ENCODE data around the gene HOXC6. TPM values are rescaled to one million over a fixed set of nuclear protein-coding genes. Genes with fewer than 3 reads are reported as not detected.

The HOXC6 gene
- polyA plus RNA-seq, 6 donors from 2014 or later = not detected

- peak overlapping the region; percentile 51 to 81 (median 76) for H3K4me3 Mint-ChIP-seq
- peak; percentile 22 to 24 for ATAC-seq (ENCODE audit: low read depth in 2 of 2)
- no peaks in the 10 kb centered on the region for H3K36me3 Mint-ChIP-seq
- H3K9me3 Mint-ChIP-seq = peaks cover 0 to 8% (median 5%) of the 10 kb centered on the region in 7 donors
- peaks cover 21 to 27% (median 26%) of the 10 kb centered on the region in 3 donors for H3K4me1 Mint-ChIP-seq
- peaks cover 79 to 96% (median 92%) of the 10 kb centered on the region in 3 donors for H3K27me3 Mint-ChIP-seq
- no peak for DNase-seq
- H3K27ac Mint-ChIP-seq = peak overlapping the region in 3 of 6 donors; percentile 76 to 95 (median 82)
Observed at GRCh38 chr12:54033980-54034784, 5.9 kb downstream of the HOXC6 start.

- ATAC-seq (ENCODE audit: low read depth in 2 of 2) = no peak
Observed at GRCh38 chr12:54034785-54035310, 6.6 kb downstream of the HOXC6 start.

GRCh38 chr12:54035568-54036264, 7.5 kb downstream of the HOXC6 start:
- peak overlapping the region in 1 of 6 donors; percentile 62 for H3K27ac Mint-ChIP-seq
- no peaks in the 10 kb centered on the region for H3K36me3 Mint-ChIP-seq
- peaks cover 0 to 10% (median 5%) of the 10 kb centered on the region in 7 donors for H3K9me3 Mint-ChIP-seq
- DNase-seq (no peak), ATAC-seq (ENCODE audit: low read depth in 2 of 2) (no peak)
- H3K4me1 Mint-ChIP-seq = peaks cover 20 to 22% (median 21%) of the 10 kb centered on the region in 3 donors
- H3K27me3 Mint-ChIP-seq = peaks cover 82 to 96% (median 95%) of the 10 kb centered on the region in 3 donors
- H3K4me3 Mint-ChIP-seq = peak overlapping the region in 2 of 8 donors; percentile 71 to 78

More at GRCh38 chr12:54034785-54035310, 6.6 kb downstream of the HOXC6 start:
- Mint-ChIP-seq H3K4me1 (peaks cover 21 to 26% (median 22%) of the 10 kb centered on the region in 3 donors), H3K4me3 (peak overlapping the region in 5 of 8 donors; percentile 51 to 78 (median 68)), H3K27me3 (peaks cover 79 to 96% (median 95%) of the 10 kb centered on the region in 3 donors), H3K9me3 (peaks cover 0 to 6% (median 5%) of the 10 kb centered on the region in 7 donors), H3K36me3 (no peaks in the 10 kb centered on the region), H3K27ac (peak overlapping the region in 4 of 6 donors; percentile 30 to 95 (median 83))
- no peak for DNase-seq

DNA sequence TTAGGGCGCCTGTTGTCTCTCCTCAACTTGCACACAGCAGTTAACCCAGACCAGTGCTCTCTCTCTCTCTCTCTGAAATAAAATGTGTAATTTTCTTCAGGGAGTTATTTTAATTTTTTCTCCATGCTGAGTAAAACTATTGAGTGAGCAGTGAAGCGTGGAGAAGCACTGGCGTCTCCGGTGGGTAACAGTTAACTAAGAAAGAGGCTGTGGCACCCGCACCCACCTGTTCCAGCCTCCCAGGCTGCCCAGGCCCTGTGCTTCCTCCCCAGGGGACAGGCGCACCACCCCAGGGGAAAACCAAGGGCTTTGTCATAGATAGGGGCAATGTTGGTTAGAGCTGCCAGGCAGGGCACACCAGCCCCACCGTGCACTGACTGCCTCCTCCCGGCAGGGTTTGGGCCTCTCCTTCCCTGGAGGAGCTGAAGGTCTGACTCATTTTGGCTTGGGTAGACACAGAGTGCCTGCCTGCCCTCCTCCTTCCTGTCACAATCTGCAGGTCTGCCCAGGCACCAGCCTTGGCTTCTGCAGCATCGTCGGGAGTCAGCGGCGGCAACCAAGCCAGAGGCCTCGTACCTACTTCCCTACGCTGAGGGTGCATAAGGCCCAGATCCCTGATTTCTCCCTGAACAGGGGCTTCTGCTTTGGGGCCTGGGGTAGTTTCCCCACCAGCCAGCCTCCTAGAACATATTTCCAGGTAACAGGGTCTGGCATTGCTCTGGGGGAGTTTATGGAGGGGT, 8.6 kb downstream of the HOXC6 start:
- Mint-ChIP-seq H3K4me3 (no peak overlapping the region), H3K27me3 (peaks cover 82 to 96% (median 96%) of the 10 kb centered on the region in 3 donors), H3K36me3 (no peaks in the 10 kb centered on the region), H3K4me1 (peaks cover 16 to 22% (median 17%) of the 10 kb centered on the region in 3 donors), H3K27ac (peak overlapping the region in 2 of 6 donors; percentile 26 to 74), H3K9me3 (peaks cover 0 to 10% (median 5%) of the 10 kb centered on the region in 7 donors)
- ATAC-seq (ENCODE audit: low read depth in 2 of 2) = peak in 1 of 2 donors; percentile 29
- no peak for DNase-seq

GRCh38 chr12:54037360-54038283, 9.4 kb downstream of the HOXC6 start:
- ATAC-seq (ENCODE audit: low read depth in 2 of 2) (no peak), DNase-seq (no peak)
- H3K27ac Mint-ChIP-seq = peak overlapping the region in 2 of 6 donors; percentile 74
- peaks cover 0 to 8% (median 3%) of the 10 kb centered on the region in 7 donors for H3K9me3 Mint-ChIP-seq
- H3K36me3 Mint-ChIP-seq = no peaks in the 10 kb centered on the region
- peak overlapping the region in 1 of 8 donors; percentile 61 for H3K4me3 Mint-ChIP-seq
- peaks cover 12 to 16% (median 13%) of the 10 kb centered on the region in 3 donors for H3K4me1 Mint-ChIP-seq
- peaks cover 80 to 96% (median 96%) of the 10 kb centered on the region in 3 donors for H3K27me3 Mint-ChIP-seq

GRCh38 chr12:54038284-54038870, 10.1 kb downstream of the HOXC6 start:
- H3K27me3 Mint-ChIP-seq = peaks cover 83 to 96% (median 96%) of the 10 kb centered on the region in 3 donors
- H3K27ac Mint-ChIP-seq = no peak overlapping the region
- ATAC-seq (ENCODE audit: low read depth in 2 of 2) = no peak
- no peak overlapping the region for H3K4me3 Mint-ChIP-seq
- H3K36me3 Mint-ChIP-seq = no peaks in the 10 kb centered on the region
- no peak for DNase-seq
- peaks cover 0 to 6% (median 0%) of the 10 kb centered on the region in 7 donors for H3K9me3 Mint-ChIP-seq
- H3K4me1 Mint-ChIP-seq = peaks cover 6 to 11% (median 9%) of the 10 kb centered on the region in 3 donors

GRCh38 chr12:54038871-54039414, 10.7 kb downstream of the HOXC6 start:
- DNase-seq (no peak), ATAC-seq (ENCODE audit: low read depth in 2 of 2) (no peak)
- peaks cover 85 to 99% (median 96%) of the 10 kb centered on the region in 3 donors for H3K27me3 Mint-ChIP-seq
- H3K27ac Mint-ChIP-seq = no peak overlapping the region
- peaks cover 4 to 9% (median 8%) of the 10 kb centered on the region in 3 donors for H3K4me1 Mint-ChIP-seq
- peaks cover 0 to 6% (median 0%) of the 10 kb centered on the region in 7 donors for H3K9me3 Mint-ChIP-seq
- no peak overlapping the region for H3K4me3 Mint-ChIP-seq
- no peaks in the 10 kb centered on the region for H3K36me3 Mint-ChIP-seq

DNA sequence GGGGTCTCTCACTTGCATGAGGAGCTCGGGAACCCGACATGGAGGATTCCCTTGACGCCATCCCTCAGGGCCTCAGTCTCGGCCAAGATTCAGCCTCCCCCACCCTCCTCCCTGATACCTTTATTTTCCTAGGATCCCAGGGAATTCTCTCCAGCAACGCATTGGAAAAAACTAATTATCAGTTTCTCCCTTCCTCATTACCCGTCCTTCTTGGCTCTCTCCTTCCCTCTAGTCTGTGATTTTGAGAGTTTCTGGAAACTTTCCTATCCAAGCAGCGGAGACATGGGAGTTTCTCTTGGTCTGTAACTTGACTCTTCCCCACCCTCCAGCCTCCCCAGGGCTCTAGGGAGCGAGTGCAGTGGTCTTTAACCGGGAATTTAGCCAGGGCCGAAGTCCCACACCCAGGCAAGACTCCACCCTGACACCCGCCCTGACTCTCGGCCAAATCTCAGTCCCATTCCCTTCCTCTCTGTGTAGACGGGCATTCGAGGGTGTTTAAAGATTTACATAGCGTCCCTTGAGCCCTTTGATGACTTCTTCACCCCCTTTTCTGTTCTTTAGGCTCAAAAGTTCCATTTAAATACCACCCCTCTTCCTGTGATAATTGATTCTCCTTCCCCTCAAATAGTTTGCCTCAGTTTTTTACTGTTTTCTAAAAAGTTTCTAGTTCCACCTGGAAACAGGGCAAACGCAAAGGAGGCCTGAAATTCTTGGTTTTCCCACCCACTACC, 11.3 kb downstream of the HOXC6 start:
- no peaks in the 10 kb centered on the region for H3K36me3 Mint-ChIP-seq
- DNase-seq = no peak
- no peak for ATAC-seq (ENCODE audit: low read depth in 2 of 2)
- peaks cover 0 to 4% (median 0%) of the 10 kb centered on the region in 7 donors for H3K9me3 Mint-ChIP-seq
- peaks cover 3 to 9% (median 4%) of the 10 kb centered on the region in 3 donors for H3K4me1 Mint-ChIP-seq
- H3K27me3 Mint-ChIP-seq = peaks cover 87 to 100% (median 100%) of the 10 kb centered on the region in 3 donors
- peak overlapping the region in 1 of 8 donors; percentile 19 for H3K4me3 Mint-ChIP-seq
- H3K27ac Mint-ChIP-seq = peak overlapping the region in 1 of 6 donors; percentile 25

- H3K36me3 Mint-ChIP-seq = no peaks in the 10 kb centered on the region
- peaks cover 0 to 4% (median 0%) of the 10 kb centered on the region in 7 donors for H3K9me3 Mint-ChIP-seq
- peaks cover 89 to 100% (median 100%) of the 10 kb centered on the region in 3 donors for H3K27me3 Mint-ChIP-seq
- H3K27ac Mint-ChIP-seq = peak overlapping the region in 2 of 6 donors; percentile 25 to 27
- peak overlapping the region in 2 of 8 donors; percentile 9 to 19 for H3K4me3 Mint-ChIP-seq
- ATAC-seq (ENCODE audit: low read depth in 2 of 2) = no peak
- peaks cover under 1 to 6% (median under 1%) of the 10 kb centered on the region in 3 donors for H3K4me1 Mint-ChIP-seq
- no peak for DNase-seq
Observed at GRCh38 chr12:54040148-54040494, 11.9 kb downstream of the HOXC6 start.

- ATAC-seq (ENCODE audit: low read depth in 2 of 2) (no peak), DNase-seq (no peak)
- Mint-ChIP-seq H3K27me3 (peaks cover 89 to 100% (median 100%) of the 10 kb centered on the region in 3 donors), H3K36me3 (no peaks in the 10 kb centered on the region), H3K27ac (no peak overlapping the region), H3K4me1 (peaks cover 0 to 5% (median 0%) of the 10 kb centered on the region in 3 donors), H3K4me3 (peak overlapping the region in 1 of 8 donors; percentile 9), H3K9me3 (peaks cover 0 to 4% (median 0%) of the 10 kb centered on the region in 7 donors)
Observed at GRCh38 chr12:54040648-54041047, 12.4 kb downstream of the HOXC6 start.
